ENCODE data around the gene GSTO1. TPM values are rescaled to one million over a fixed set of nuclear protein-coding genes. Genes with fewer than 3 reads are reported as not detected.

The GSTO1 gene
- total and polyA plus RNA-seq, 3 donors from 2014 or later = 10.0 to 35.2 (median 16.4) TPM

GRCh38 chr10:104304927-104305326, 50.2 kb downstream of the GSTO1 start:
- H3K27me3 ChIP-seq = no peaks in the 10 kb centered on the region
- no peak for TF ChIP-seq CTCF (IDR thresholded peaks at IDR 0.05)
- no peak for TF ChIP-seq POLR2A (IDR thresholded peaks at IDR 0.05)
- intact Hi-C loops (cut with DNase I; ENCODE audit: low total_unique reads) = no loop called here
- H3K36me3 ChIP-seq (ENCODE audit: low read depth, missing control alignments) = no peaks in the 10 kb centered on the region
- H3K4me3 ChIP-seq = no peak overlapping the region
- 46 to 63% methylated on average over 8 of the region's 8 CpGs for WGBS, 2 donors
- H3K27ac ChIP-seq = peak overlapping the region; percentile 17 to 62
- no peak for DNase-seq
- no peaks in the 10 kb centered on the region for H3K9me3 ChIP-seq
- H3K4me1 ChIP-seq = peaks cover 22% of the 10 kb centered on the region

GRCh38 chr10:104306897-104307296, 52.2 kb downstream of the GSTO1 start:
- Histone ChIP-seq H3K27ac (no peak overlapping the region), H3K4me3 (no peak overlapping the region), H3K36me3 (ENCODE audit: low read depth, missing control alignments) (no peaks in the 10 kb centered on the region), H3K4me1 (peaks cover 21% of the 10 kb centered on the region), H3K9me3 (no peaks in the 10 kb centered on the region), H3K27me3 (no peaks in the 10 kb centered on the region)
- 71 to 87% methylated on average over 3 of the region's 3 CpGs for WGBS, 2 donors
- DNase-seq = no peak
- intact Hi-C loops (cut with DNase I; ENCODE audit: low total_unique reads) = no loop called here
- TF ChIP-seq POLR2A (IDR thresholded peaks at IDR 0.05) (no peak), CTCF (IDR thresholded peaks at IDR 0.05) (no peak)

- no peaks in the 10 kb centered on the region for H3K27me3 ChIP-seq
- H3K4me1 ChIP-seq = peaks cover 25% of the 10 kb centered on the region
- H3K9me3 ChIP-seq = no peaks in the 10 kb centered on the region
- H3K36me3 ChIP-seq (ENCODE audit: low read depth, missing control alignments) = no peaks in the 10 kb centered on the region
- intact Hi-C loops (cut with DNase I; ENCODE audit: low total_unique reads) = no loop called here
- no peak for DNase-seq
- H3K4me3 ChIP-seq = no peak overlapping the region
- no peak overlapping the region for H3K27ac ChIP-seq
- 64 to 71% methylated on average over 10 of the region's 10 CpGs for WGBS, 2 donors
- TF ChIP-seq POLR2A (IDR thresholded peaks at IDR 0.05) (no peak), CTCF (IDR thresholded peaks at IDR 0.05) (no peak)
These were observed 53.1 kb downstream of the GSTO1 start for GRCh38 chr10:104307576-104308438.

GRCh38 chr10:104308439-104308903, 53.8 kb downstream of the GSTO1 start:
- no peak overlapping the region for H3K27ac ChIP-seq
- H3K27me3 ChIP-seq = no peaks in the 10 kb centered on the region
- intact Hi-C loops (cut with DNase I; ENCODE audit: low total_unique reads) = no loop called here
- H3K36me3 ChIP-seq (ENCODE audit: low read depth, missing control alignments) = no peaks in the 10 kb centered on the region
- H3K4me1 ChIP-seq = peaks cover 25% of the 10 kb centered on the region
- no peak for DNase-seq
- TF ChIP-seq CTCF (IDR thresholded peaks at IDR 0.05) (no peak), POLR2A (IDR thresholded peaks at IDR 0.05) (no peak)
- no peak overlapping the region for H3K4me3 ChIP-seq
- 77 to 81% methylated on average over 4 of the region's 4 CpGs for WGBS, 2 donors
- H3K9me3 ChIP-seq = no peaks in the 10 kb centered on the region

All from testis (tissue), 3 donors.